GM21381 (cell line): ENCODE data around the gene VANGL2.
A peak's percentile ranks its signal among the peaks of the same experiment; 100 is the strongest.

Experiments used
- ATAC-seq: cut with Tn5 transposase; IDR thresholded peaks from one replicate; pipeline ENCODE4 v1.9.1; 2021; ENCODE audit warnings: mild to moderate bottlenecking, moderate library complexity; ENCODE audit not compliant: unreplicated experiment

VANGL2 gene

GRCh38 chr1:160425847-160426246 is 25.5 kb downstream of the VANGL2 start:
- no peak for ATAC-seq

GRCh38 chr1:160427625-160428024 is 27.3 kb downstream of the VANGL2 start:
- no peak for ATAC-seq

DNA sequence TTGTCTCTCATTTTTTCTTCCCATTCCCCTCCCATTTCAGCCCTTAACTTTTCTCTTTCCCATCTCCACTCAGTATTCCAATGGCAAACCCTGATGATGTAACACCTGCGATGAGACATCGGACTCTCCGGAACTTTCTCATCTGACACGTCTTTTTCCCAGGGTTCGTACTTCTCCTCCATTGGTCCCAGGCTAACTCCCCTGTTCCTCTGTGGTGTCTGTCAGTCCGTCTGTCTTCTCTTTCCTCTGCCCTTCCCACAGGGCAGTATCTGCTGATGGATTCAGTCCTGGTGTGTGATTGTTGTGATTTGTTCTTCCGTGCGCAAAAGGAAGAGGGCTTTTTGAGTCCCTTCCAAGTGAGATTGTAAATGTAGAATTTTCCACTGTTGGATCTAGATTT is 27.7 kb downstream of the VANGL2 start:
- ATAC-seq, result no peak

DNA sequence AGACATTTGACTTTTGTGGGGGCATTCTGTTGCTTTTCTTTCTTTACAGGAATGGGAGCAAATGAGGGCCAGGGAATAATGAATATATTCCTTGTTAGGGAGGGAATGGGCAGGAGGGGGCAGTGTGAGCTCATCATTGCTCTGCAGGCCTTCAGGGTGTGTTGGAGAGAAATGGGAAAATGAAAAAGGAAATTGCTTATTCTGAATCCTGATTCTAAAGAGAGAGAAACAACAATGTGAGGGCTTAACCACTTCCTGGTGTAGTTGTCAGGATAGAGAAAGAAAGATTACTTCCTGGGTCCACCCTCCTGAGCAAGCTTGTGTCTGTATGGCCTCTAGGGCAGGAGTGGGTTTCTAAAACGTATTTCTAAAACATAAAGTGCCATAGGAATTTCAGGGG is 28.3 kb downstream of the VANGL2 start:
- ATAC-seq, result no peak

GRCh38 chr1:160429125-160429561 is 28.8 kb downstream of the VANGL2 start:
- peak; percentile 5 for ATAC-seq

DNA sequence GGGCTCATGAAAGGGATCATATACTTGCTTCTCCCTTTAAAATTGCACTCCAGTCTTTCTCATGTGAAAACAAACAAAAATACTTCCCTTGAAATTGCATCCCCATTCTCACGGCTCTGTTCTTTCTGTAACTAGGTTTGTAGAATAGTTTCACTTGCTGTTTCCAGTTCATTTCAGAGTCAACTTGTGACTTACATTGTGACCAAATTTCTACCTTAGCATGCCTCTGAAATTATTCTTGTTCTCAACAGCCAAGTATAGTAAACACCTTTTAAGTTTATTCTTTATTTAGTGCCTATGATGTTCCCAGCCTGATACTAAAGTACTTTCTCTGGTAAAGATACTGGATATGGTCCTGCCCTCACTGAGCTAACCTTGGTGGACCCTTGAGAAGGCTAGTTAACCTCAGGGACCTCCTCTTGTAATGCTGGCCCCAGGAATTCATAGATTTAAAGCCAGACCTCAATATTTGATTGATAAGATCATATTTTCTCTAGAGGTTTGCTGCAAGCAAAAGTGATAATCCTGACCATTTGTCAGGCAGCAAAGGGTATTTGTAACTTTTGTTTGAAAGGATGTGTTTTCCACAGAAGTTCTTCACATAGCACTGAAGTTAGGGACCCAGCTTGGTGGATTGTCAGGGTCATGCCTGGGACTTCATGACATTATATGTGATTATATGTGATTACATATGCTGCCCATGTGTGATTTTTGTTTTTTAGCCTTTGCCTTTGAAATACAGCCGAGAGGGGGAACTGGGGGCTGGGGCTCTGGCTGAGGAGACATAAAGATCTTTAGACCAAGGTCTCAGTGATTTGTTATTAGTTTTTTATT is 29.6 kb downstream of the VANGL2 start:
- peak; percentile 44 for ATAC-seq

DNA sequence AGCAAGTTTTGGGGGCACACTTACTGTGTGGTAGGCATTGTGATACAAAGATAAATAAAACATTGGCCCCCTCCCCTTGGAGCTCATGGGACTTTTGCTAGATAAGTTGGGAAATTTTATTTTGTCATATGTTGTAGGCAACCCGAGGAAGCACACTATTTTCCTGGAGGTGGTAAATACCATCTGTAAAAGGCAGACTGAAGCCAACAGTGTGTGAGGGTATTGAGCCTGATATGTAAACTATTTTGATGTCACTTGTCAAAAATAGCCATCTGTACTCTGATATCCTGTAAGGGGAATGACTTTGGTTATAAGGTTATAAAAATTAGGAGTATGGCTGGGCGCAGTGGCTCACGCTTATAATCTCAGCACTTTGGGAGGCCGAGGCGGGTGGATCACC is 30.6 kb downstream of the VANGL2 start:
- ATAC-seq, result no peak

- ATAC-seq, result no peak
Observed at GRCh38 chr1:160431571-160431970, 31.2 kb downstream of the VANGL2 start.

- peak; percentile 51 for ATAC-seq
Observed at GRCh38 chr1:160432371-160432786, 32.0 kb downstream of the VANGL2 start.

DNA sequence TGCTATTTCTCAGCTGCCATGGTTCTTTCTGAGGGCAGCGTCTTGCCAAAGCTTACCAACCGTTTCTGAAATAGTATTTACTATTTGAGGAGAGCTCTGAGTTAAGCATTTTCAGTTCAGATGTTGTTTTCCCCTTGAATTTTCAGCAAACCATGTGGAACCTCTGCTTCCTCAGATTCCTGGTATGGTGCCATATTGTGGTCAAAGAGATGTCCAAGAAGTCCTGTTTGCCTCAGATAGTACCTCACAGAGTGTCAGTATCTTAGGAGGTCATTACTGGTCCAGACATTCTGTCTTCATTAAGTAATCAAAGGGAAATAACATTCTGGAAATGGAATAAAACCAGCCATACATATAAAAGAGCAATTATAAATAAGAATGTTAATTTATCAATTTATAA is 36.6 kb downstream of the VANGL2 start:
- ATAC-seq, result no peak

DNA sequence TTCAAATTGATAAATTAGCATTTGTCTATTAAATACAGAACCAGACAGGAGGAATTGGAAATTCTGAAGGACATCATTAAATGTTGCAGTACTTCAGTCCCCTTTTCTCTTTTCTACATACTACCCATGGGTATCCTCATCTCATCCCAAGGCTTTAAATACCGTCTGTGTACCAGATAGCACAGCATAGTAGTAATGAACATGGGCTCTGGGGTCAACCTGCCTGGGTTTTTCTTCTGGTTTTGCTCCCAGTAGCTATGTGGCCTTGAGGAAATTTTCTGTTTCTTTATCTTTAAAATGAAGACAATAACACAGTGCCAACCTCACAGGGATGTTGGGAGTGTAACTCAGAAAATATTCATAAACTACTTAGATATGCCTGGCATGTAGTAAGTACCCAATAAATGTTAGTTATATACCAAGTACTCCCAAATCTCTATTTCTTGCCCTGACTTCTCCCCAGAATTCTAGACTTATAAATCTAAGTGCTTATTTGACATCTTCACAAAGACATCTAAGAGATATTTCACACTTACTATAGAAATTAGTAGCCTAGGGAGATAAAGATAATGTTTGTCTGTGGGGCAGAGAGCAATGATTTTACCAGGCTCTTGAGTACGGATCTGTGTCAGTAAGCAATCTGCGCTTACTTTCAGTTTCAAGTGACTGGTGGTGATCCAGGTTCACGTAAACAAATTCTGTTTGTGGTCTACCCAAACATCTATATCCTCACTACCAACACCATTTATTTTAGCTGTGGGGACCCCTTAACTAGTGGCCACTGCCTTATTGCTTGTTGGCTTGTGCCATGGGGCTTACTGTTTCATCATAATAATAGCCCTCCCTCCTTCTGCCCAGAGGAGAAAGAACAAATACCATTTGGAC is 37.3 kb downstream of the VANGL2 start:
- ATAC-seq, result peak; percentile 76

GRCh38 chr1:160438317-160438918 is 38.1 kb downstream of the VANGL2 start:
- ATAC-seq, result peak; percentile 6

GRCh38 chr1:160438935-160439334 is 38.6 kb downstream of the VANGL2 start:
- ATAC-seq, result no peak

DNA sequence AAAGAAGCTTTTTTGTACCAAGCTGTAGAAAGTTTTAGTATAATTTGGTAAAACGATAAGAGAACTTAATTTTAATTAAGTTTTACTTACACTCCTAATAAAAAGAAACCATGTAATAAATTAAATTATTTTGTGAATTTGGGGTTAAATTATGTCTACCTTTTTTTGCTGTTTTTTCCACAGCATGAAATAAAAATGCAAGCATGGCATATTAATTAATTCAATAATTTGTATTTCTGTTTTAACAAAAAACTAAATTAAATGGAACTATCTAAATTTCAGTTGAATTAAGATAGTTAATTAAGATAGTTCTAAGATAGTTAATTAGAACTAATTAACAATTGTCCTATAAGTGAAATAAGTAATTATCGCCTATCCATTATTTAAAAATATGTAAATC is 39.4 kb downstream of the VANGL2 start:
- no peak for ATAC-seq

GRCh38 chr1:160446945-160447600 is 46.7 kb downstream of the VANGL2 start:
- no peak for ATAC-seq

- no peak for ATAC-seq
Observed at GRCh38 chr1:160449494-160449893, 49.1 kb downstream of the VANGL2 start.

DNA sequence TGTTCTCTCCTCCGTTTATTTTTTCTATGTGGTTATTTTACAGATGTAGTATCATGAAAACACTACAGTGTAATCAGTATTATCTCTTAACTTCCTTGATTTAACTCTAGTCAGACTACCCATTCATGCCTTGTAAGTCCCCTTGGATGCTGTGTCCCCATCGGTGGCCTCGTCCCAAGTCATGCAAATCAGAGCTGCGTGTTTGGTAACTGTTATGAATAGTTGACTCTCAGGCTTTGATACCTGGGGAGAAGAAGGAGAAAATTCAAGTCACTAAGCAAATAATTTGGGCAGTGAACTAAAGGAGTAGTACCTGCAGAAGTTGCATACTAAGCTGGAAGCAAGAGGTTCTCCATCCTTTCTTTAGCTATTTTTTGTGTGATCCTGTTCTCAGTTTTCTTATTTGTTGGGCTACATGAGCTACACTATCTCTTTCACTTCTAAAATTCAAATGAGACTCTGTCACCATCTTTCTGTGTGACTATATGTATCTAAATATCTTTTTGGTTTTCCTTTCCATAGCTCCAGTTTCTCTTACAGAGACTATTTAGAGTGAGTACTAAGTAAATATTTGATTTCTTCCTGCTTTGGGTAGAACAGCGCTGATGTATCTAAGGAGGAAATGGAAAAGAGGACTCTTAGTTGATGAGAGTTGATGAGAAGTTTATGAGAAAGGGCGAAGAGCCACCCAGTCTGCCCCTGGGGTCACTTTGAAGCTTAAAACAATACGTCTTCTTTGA is 50.9 kb downstream of the VANGL2 start:
- peak; percentile 44 for ATAC-seq

GRCh38 chr1:160451859-160452232 is 51.5 kb downstream of the VANGL2 start:
- ATAC-seq, result peak; percentile 29

DNA sequence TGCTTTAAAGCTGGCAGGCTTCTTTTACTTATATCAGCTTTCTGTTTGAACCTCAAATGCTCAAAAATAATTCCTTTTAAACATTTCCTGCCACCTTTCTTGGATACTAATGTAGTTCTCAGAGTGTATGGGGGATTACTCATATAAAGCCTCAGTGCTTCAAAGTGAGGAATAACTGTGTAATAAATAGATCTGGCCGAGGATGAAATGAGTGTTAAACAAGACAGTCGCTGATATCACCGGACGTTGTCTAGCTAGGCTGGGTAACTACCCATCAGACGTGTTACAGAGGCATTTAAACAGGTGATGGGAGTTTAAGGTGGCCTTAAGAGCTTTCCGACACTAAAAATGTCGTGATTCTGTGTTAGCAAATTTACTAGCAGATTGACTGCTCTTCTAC is 53.1 kb downstream of the VANGL2 start:
- ATAC-seq, result peak; percentile 42
